NT2/D1 (cell line): ENCODE data around the gene COL9A2.

Experiments
- DNase-seq: peaks from one replicate; pipeline ENCODE4 v3.0.0-alpha.2; 2011; ENCODE audit warnings: low read depth, low spot score
- H3K27me3 ChIP-seq: 2 replicates; pipeline ENCODE4 v1.6.0; 2011; ENCODE audit warnings: mild to moderate bottlenecking; ENCODE audit not compliant: insufficient read length, insufficient read depth
- H3K36me3 ChIP-seq: 2 replicates; pipeline ENCODE4 v1.6.1; 2011; ENCODE audit warnings: mild to moderate bottlenecking, low read length, mixed read lengths; ENCODE audit not compliant: insufficient read depth, insufficient read length
- H3K4me1 ChIP-seq: 2 replicates; pipeline ENCODE4 v1.5.1; 2011; ENCODE audit not compliant: insufficient read depth, insufficient read length
- H3K4me3 ChIP-seq: 2 replicates; pipeline ENCODE4 v1.5.1; 2011; ENCODE audit warnings: low read depth; ENCODE audit not compliant: insufficient read length
- H3K9ac ChIP-seq: 2 replicates; pipeline ENCODE4 v1.6.0; 2011; ENCODE audit warnings: low read depth; ENCODE audit not compliant: insufficient read length
- H3K9me3 ChIP-seq: 2 replicates; pipeline ENCODE4 v1.5.1; 2011; ENCODE audit warnings: mild to moderate bottlenecking, low read length; ENCODE audit not compliant: insufficient read depth
- SUZ12 ChIP-seq: IDR thresholded peaks from 2 replicates; pipeline ENCODE4 v1.6.1; 2011; ENCODE audit not compliant: insufficient read length, insufficient read depth; ENCODE audit errors: extremely low read depth
- YY1 ChIP-seq: IDR thresholded peaks from 2 replicates; pipeline ENCODE4 v1.6.1; 2011; ENCODE audit not compliant: insufficient read length, insufficient read depth
- ZNF274 ChIP-seq: IDR thresholded peaks from 2 replicates; pipeline ENCODE4 v1.6.1; 2011; ENCODE audit warnings: mild to moderate bottlenecking, low read depth, low read length

COL9A2 gene

GRCh38 chr1:40312238-40313205, 4.6 kb downstream of the COL9A2 start:
- H3K36me3 ChIP-seq: peaks cover 27% of the 10 kb centered on the region
- H3K27me3 ChIP-seq: peaks cover 23% of the 10 kb centered on the region
- TF ChIP-seq ZNF274 (no peak), YY1 (no peak), SUZ12 (no peak)
- H3K4me1 ChIP-seq: peaks cover 19% of the 10 kb centered on the region
- no peak overlapping the region for H3K9ac ChIP-seq
- no peak for DNase-seq
- no peak overlapping the region for H3K4me3 ChIP-seq
- no peaks in the 10 kb centered on the region for H3K9me3 ChIP-seq

- Histone ChIP-seq H3K9me3 (no peaks in the 10 kb centered on the region), H3K27me3 (peaks cover 16% of the 10 kb centered on the region), H3K4me3 (no peak overlapping the region), H3K9ac (no peak overlapping the region), H3K36me3 (peaks cover 31% of the 10 kb centered on the region), H3K4me1 (peaks cover 16% of the 10 kb centered on the region)
- TF ChIP-seq ZNF274 (no peak), SUZ12 (no peak), YY1 (no peak)
- no peak for DNase-seq
Observed at GRCh38 chr1:40311692-40312091, 5.4 kb downstream of the COL9A2 start.

DNA sequence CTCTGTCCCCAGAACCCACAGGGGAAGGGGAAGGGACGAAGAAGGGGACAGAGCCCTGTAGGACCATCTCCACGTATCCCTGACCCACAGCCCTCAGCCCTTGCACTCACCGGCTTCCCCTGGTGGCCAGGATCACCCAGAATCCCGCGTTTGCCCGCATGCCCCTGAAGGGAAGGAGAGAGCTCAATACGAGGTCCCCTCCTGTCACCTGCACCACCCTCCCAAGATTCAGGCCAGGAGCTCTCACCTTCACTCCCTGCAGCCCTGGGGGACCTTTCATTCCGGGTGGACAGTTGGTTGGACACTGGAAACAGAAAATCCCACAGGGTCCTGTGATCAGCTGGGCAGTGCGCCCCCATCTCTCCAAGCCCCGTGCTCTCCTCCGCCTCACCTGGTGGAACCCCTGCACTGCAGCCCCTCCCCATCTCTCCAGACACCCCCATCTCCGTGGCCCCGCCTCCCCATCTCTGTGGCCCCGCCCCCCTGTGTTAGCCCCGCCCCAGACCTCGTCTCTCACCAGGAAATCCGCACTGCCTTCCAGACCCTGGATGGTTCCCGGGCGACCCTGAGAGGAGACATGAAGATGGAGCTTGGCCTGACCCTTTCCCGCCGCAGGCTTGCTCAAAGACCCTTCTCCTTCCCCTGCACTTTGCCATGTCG, 6.0 kb downstream of the COL9A2 start:
- Histone ChIP-seq H3K4me1 (peaks cover 16% of the 10 kb centered on the region), H3K4me3 (no peak overlapping the region), H3K9ac (no peak overlapping the region), H3K27me3 (peaks cover 10% of the 10 kb centered on the region), H3K9me3 (no peaks in the 10 kb centered on the region), H3K36me3 (peaks cover 35% of the 10 kb centered on the region)
- TF ChIP-seq YY1 (no peak), ZNF274 (no peak), SUZ12 (no peak)
- no peak for DNase-seq

GRCh38 chr1:40310129-40310461, 7.0 kb downstream of the COL9A2 start:
- no peak for DNase-seq
- TF ChIP-seq YY1: no peak
- no peak for TF ChIP-seq ZNF274
- TF ChIP-seq SUZ12: no peak
- Histone ChIP-seq H3K27me3 (peaks cover 5% of the 10 kb centered on the region), H3K9ac (no peak overlapping the region), H3K4me3 (no peak overlapping the region), H3K36me3 (peaks cover 37% of the 10 kb centered on the region), H3K4me1 (peaks cover 21% of the 10 kb centered on the region), H3K9me3 (no peaks in the 10 kb centered on the region)

DNA sequence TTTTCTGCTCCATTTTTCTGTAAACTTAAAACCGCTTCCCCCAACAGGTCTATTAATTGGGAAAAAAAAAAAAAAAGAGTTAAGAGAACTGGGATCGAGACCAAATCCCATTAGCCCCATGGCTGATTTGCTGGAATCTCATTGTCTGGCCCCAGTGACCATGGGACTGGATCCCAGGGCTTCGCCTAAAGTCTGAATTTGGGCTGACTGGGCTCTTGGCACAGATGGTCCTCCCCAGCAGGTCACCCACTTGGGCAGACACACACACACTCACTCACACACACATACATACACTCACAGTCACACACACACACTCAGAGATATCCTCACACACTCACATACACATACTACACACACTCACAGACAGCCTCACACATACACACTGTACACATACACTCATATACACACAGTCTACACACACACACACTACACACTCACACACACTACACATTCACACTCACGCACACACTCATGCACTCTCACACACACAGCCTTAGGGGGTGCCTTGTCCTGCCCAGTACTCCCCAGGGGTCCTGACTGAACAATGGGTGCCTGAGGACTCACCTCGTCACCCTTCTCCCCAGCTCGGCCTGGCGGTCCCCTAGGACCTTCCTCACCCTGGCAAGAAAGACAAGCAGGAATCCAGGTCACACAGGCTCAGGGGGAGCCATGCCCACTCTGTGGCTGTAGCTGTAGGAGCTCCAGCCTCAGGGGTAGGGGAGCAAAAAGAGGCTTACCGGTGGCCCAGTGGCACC, 7.5 kb downstream of the COL9A2 start:
- no peak for DNase-seq
- Histone ChIP-seq H3K9ac (no peak overlapping the region), H3K4me3 (no peak overlapping the region), H3K27me3 (peaks cover 5% of the 10 kb centered on the region), H3K9me3 (no peaks in the 10 kb centered on the region), H3K4me1 (peaks cover 19% of the 10 kb centered on the region), H3K36me3 (peaks cover 37% of the 10 kb centered on the region)
- TF ChIP-seq ZNF274: no peak
- no peak for TF ChIP-seq SUZ12
- TF ChIP-seq YY1: no peak

DNA sequence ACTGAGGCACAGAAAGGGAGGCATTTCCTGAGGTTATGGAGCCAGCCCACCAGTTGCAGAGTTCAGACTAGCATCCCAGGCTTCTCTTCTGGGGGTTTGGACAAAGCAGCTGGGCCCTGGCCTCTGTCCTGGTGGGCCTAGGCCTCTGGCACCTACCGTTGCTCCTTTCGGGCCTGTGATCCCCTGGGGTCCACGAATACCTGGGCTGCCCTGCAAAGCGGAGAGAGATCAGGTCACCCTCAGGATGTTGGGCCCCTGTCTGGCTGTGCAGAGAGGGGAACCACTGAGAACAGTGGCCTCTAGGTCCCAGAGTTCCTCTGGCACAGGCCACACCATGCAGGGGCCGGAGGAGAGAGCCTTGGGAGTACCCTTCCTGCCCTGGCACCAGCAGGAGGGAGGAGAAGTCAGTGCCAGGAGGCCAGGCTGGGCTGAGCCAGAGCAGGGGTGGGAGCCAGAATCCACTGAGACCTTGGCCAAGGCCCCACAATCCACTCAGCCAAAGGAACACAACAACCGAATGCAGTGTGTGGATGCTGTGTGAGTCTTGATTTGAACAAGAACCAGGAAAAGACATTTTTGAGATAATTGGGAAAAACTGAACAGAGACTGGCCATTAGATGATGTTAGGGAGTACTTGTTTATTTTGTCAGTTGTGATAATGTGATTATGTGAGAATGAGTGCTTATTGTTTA, 8.9 kb downstream of the COL9A2 start:
- H3K36me3 ChIP-seq: peaks cover 42% of the 10 kb centered on the region
- no peak for TF ChIP-seq YY1
- TF ChIP-seq ZNF274: no peak
- no peaks in the 10 kb centered on the region for H3K9me3 ChIP-seq
- no peaks in the 10 kb centered on the region for H3K27me3 ChIP-seq
- DNase-seq: no peak
- no peak overlapping the region for H3K9ac ChIP-seq
- H3K4me1 ChIP-seq: peaks cover 7% of the 10 kb centered on the region
- no peak overlapping the region for H3K4me3 ChIP-seq

- Histone ChIP-seq H3K36me3 (peaks cover 45% of the 10 kb centered on the region), H3K4me1 (peaks cover 5% of the 10 kb centered on the region), H3K27me3 (no peaks in the 10 kb centered on the region), H3K9ac (no peak overlapping the region), H3K9me3 (no peaks in the 10 kb centered on the region), H3K4me3 (no peak overlapping the region)
- no peak for TF ChIP-seq YY1
- no peak for TF ChIP-seq SUZ12
- TF ChIP-seq ZNF274: no peak
- no peak for DNase-seq
Observed at GRCh38 chr1:40307186-40307585, 9.9 kb downstream of the COL9A2 start.
